Right atrium auricular region (tissue), 2 donors: ENCODE data around the gene TAAR5. TPM values are rescaled to one million over a fixed set of nuclear protein-coding genes. Genes with fewer than 3 reads are reported as not detected.
"Not testable (repeated sequence)": the region's sequence is repeated elsewhere in the genome, so short reads cannot be mapped to it uniquely, and the experiment has no call there.

Experiments
- DNase-seq: peaks from one replicate; pipeline ENCODE4 v3.0.0-alpha.2; 2019; ENCODE audit warnings: low spot score
- H3K27ac ChIP-seq, 2 donors: fragments of 200-600 bp; sonication (generic); 1 replicate in 1 of 2; 2 replicates in 1 of 2; pipeline ENCODE4 v1.5.1; 2016 to 2019
- H3K27me3 ChIP-seq, 2 donors: fragments of 200-600 bp; sonication (generic); one replicate each; pipeline versions ENCODE4 v1.5.1 to v1.6.0; 2017 to 2019
- H3K36me3 ChIP-seq: fragments of 200-600 bp; sonication (generic); one replicate; pipeline ENCODE4 v1.5.1; 2016
- H3K4me1 ChIP-seq, 2 donors: fragments of 200-600 bp; sonication (generic); one replicate each; pipeline versions ENCODE4 v1.5.1 to v1.6.0; 2017 to 2019
- H3K4me3 ChIP-seq, 2 donors: fragments of 200-600 bp; sonication (generic); 1 replicate in 1 of 2; 2 replicates in 1 of 2; pipeline ENCODE4 v1.5.1; 2017 to 2019; ENCODE audit warnings: mild to moderate bottlenecking in 1 of 2, moderate library complexity in 1 of 2
- H3K9me3 ChIP-seq, 2 donors: fragments of 200-600 bp; sonication (generic); one replicate each; pipeline ENCODE4 v1.5.1; 2019
- CTCF ChIP-seq, 2 donors: fragments of 200-600 bp; sonication (generic); IDR thresholded peaks; one replicate each; pipeline ENCODE4 v1.5.1; 2019; ENCODE audit warnings: antibody characterized with exemption in 2 of 2
- total RNA-seq, 2 donors: library from RNA; depleted of rRNA; stranded (reverse); fragments of >200 nt; gene quantifications; one replicate each; pipeline ENCODE4 v1.1.0, GENCODE V29; 2016

The TAAR5 gene, protein sequence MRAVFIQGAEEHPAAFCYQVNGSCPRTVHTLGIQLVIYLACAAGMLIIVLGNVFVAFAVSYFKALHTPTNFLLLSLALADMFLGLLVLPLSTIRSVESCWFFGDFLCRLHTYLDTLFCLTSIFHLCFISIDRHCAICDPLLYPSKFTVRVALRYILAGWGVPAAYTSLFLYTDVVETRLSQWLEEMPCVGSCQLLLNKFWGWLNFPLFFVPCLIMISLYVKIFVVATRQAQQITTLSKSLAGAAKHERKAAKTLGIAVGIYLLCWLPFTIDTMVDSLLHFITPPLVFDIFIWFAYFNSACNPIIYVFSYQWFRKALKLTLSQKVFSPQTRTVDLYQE
- not detected for total RNA-seq

DNA sequence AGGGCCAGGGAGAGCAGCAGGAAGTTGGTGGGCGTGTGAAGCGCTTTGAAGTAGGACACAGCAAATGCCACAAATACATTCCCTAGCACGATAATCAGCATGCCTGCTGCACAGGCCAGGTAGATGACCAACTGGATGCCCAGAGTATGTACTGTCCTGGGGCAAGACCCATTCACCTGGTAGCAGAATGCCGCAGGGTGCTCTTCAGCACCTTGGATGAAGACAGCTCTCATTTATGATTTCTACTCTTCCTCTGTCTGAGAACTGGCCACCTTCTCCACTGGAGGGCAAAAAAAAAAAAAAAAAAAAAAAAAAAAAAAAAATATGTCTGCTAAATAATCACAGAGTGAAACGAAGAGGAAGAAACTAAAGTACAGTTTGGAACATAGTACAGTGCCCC, at the start of gene TAAR5:
Gene TAAR5, minus strand, starts transcription at position 288 of the 400 bp plus-strand sequence. Its CDS starts 55 bp downstream, at position 233.
- H3K27ac ChIP-seq: no peak within 1 kb of the TSS
- H3K36me3 ChIP-seq: no peaks in the 10 kb centered on the region
- no peaks in the 10 kb centered on the region for H3K4me1 ChIP-seq
- no peaks in the 10 kb centered on the region for H3K27me3 ChIP-seq
- no peak for TF ChIP-seq CTCF (IDR thresholded peaks at IDR 0.05)
- no peaks in the 10 kb centered on the region for H3K9me3 ChIP-seq
- no peak within 1 kb of the TSS for H3K4me3 ChIP-seq
- DNase-seq: no peak

GRCh38 chr6:132637135-132637534, 47.6 kb upstream of the TAAR5 start:
- DNase-seq, H3K27ac ChIP-seq, H3K36me3 ChIP-seq, H3K9me3 ChIP-seq, H3K4me3 ChIP-seq, H3K27me3 ChIP-seq, H3K4me1 ChIP-seq: not testable (repeated sequence)

- H3K9me3 ChIP-seq, H3K4me3 ChIP-seq, DNase-seq, H3K27ac ChIP-seq, H3K4me1 ChIP-seq, H3K27me3 ChIP-seq, H3K36me3 ChIP-seq: not testable (repeated sequence)
Observed at GRCh38 chr6:132635906-132636305, 46.4 kb upstream of the TAAR5 start.

- H3K27ac ChIP-seq, H3K4me3 ChIP-seq, H3K27me3 ChIP-seq, DNase-seq, H3K36me3 ChIP-seq, H3K4me1 ChIP-seq, H3K9me3 ChIP-seq: not testable (repeated sequence)
Observed at GRCh38 chr6:132635288-132635687, 45.7 kb upstream of the TAAR5 start.

DNA sequence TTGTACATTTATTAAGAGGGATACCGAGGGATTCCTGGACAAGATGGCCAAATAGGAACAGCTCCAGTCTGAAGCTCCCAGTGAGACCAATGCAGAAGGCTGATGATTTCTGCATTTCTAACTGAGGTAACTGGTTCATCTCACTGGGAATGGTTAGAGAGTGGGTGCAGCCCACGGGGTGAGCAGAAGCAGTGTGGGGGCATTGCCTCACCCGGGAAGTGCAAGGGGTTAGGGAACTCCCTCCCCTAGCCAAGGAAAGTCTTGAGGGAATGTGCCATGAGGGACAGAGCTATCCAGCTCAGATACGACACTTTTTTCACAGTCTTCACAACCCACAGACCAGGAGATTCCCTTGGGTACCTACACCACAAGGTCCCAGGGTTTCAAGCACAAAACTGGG, 45.3 kb upstream of the TAAR5 start:
- Histone ChIP-seq H3K36me3 (no peaks in the 10 kb centered on the region), H3K4me3 (no peak overlapping the region), H3K27ac (no peak overlapping the region), H3K4me1 (no peaks in the 10 kb centered on the region), H3K27me3 (no peaks in the 10 kb centered on the region), H3K9me3 (no peaks in the 10 kb centered on the region)
- TF ChIP-seq CTCF (IDR thresholded peaks at IDR 0.05): no peak
- DNase-seq: no peak

DNA sequence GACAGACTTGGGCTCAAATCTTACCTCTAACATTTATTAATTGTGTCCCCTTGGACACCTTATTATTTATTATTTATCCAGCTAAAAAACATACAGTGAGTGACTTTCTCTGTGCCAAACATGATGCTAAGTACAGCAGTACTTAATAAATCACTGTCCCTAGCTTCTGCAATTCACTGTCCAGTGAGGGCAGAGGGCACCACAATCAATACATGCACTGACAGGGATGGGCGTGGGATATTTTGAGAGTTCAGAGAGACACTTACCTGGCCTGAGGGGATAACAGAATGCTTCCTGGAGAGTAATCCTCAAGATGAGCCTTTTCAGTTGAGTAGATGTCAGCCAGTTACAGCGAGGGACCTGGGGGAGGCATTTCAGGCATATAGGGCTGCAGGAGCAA, 43.8 kb upstream of the TAAR5 start:
- Histone ChIP-seq H3K4me3 (no peak overlapping the region), H3K27ac (no peak overlapping the region), H3K4me1 (no peaks in the 10 kb centered on the region), H3K9me3 (no peaks in the 10 kb centered on the region), H3K27me3 (no peaks in the 10 kb centered on the region), H3K36me3 (no peaks in the 10 kb centered on the region)
- DNase-seq: no peak
- no peak for TF ChIP-seq CTCF (IDR thresholded peaks at IDR 0.05)

DNA sequence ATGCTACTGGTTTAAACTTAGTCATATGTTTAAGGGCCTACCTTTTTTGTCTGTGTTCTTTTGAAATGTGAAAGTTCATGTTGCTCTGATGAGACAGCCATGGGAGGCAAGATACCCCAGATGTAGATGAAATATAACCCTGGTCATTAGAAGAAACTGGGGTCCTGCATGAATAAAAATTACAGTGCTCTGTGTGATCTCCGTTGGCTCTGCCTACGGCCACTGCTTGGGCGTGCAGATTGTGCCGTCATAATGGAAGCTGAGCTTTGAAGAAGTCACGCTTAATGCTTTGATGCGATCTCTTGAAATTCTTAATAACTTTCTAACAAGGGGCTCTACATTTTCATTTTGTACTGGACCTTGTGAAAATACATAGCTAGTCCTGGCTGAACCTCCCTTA, 34.6 kb upstream of the TAAR5 start, which contains the start of gene TAAR2:
Gene TAAR2, minus strand, starts transcription at position 101 of the 400 bp plus-strand sequence. Its CDS starts 0 bp downstream, at position 101.
- Histone ChIP-seq H3K36me3 (no peaks in the 10 kb centered on the region), H3K27me3 (no peaks in the 10 kb centered on the region), H3K9me3 (peaks cover 0 to 5% of the 10 kb centered on the region in 2 donors), H3K4me3 (no peak within 1 kb of the TSS), H3K4me1 (no peaks in the 10 kb centered on the region), H3K27ac (no peak within 1 kb of the TSS)
- TF ChIP-seq CTCF (IDR thresholded peaks at IDR 0.05): no peak
- DNase-seq: no peak
